Measurements from ENCODE around the gene PLK3. TPM values are rescaled to one million over a fixed set of nuclear protein-coding genes. Genes with fewer than 3 reads are reported as not detected.

PLK3 gene
- total and polyA plus RNA-seq, 4 donors = 8.9 to 21.4 (median 13.7) TPM

DNA sequence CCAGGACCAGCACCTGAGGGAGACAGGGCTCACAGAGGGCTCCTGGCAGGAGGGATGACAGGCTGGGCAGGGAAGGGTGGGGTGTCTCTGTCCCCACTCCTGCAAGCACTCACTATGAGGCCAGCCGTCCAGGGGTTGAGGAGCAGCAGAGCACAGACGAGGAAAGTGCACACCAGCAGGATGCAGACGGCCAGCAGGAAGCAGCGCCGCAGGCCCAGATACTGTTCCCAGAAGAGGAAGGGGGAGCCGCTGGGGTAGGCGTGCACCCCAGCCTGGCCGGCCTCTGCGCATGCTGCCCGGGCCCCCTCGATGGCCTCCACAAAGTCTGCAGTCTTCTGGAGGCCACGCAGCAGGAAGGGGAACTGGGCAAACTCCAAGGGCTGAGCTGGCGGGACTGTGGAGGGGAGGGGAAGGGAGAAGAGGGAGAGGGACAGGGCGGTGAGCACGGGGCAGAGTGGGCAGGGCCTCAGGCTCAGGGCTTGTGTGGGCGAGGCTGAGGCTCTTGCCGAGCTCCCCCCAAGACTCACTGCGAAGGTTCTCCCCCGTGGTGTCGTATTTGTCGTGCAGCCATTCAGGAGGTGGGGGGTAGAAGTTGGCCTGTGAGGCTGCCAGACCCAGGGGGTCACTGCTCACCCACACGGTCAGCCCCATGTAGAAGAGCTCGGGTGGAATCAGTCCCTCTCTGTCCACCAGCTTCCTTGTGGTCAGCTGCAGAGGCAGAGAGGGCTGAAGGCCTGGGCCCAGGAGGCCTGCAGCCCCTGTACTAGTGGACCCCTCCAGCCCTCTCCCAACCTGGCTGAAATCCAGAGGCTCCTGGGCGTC lies 26.4 kb downstream of the PLK3 start:
- Histone ChIP-seq H3K4me1 (ENCODE audit: control insufficient read depth, insufficient read depth, low read length) (peaks cover 9% of the 10 kb centered on the region), H3K36me3 (ENCODE audit: control insufficient read depth, insufficient read depth, low read length) (peaks cover 79% of the 10 kb centered on the region), H3K27me3 (ENCODE audit: control insufficient read depth, insufficient read depth, low read length) (no peaks in the 10 kb centered on the region), H3K9me3 (ENCODE audit: control insufficient read depth, insufficient read depth, low read length) (no peaks in the 10 kb centered on the region), H3K4me3 (ENCODE audit: low read depth, low read length) (no peak overlapping the region), H3K27ac (ENCODE audit: low read depth, low read length) (no peak overlapping the region)
- no peak for DNase-seq (ENCODE audit: low read depth in 4 of 6, low spot score in 6 of 6)
- WGBS (ENCODE audit: insufficient coverage) = 80% methylated on average over 24 of the region's 24 CpGs

DNA sequence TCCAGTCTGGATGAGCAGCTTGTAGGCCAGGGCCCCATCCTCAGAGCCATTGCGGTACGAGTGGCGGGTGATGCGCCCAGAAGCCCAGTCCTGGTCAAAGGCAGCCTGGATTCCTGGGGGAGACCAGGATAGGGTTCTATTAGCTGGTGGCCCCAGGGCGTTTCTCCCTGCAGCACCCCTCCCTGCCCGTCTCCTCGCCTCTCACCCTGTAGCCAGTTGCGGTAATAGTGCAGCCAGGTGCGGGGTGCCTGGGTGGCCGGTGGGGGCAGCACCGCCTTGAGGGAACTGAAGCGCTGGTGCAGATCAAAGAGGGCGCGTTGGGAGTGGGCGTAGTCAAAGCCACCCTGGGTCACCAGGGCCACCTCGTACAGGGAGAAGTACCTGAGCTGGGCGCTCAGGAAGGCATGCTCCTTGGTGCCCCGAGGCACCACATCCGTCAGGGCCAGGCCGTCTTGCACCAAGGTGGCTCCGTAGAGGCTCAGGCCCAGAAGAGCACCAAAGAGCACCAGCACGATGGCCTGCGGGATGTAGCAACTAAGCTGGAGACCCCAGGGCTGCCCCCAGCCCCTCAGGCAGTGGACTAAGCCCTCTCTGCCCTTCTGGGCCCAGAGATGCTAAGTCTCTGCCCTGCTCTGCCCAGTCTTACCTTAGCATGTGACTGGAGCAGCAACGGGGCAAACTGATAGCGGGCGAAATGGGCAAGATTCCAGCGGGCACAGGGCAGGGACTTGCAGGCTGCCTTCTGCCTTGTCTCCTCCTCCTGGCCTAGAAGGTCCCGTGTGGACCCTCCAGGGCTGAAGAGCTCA lies 27.2 kb downstream of the PLK3 start:
- Histone ChIP-seq H3K36me3 (ENCODE audit: control insufficient read depth, insufficient read depth, low read length) (peaks cover 81% of the 10 kb centered on the region), H3K4me1 (ENCODE audit: control insufficient read depth, insufficient read depth, low read length) (peaks cover 9% of the 10 kb centered on the region), H3K4me3 (ENCODE audit: low read depth, low read length) (no peak overlapping the region), H3K27ac (ENCODE audit: low read depth, low read length) (no peak overlapping the region), H3K27me3 (ENCODE audit: control insufficient read depth, insufficient read depth, low read length) (no peaks in the 10 kb centered on the region), H3K9me3 (ENCODE audit: control insufficient read depth, insufficient read depth, low read length) (no peaks in the 10 kb centered on the region)
- DNase-seq (ENCODE audit: low read depth in 4 of 6, low spot score in 6 of 6) = no peak
- WGBS (ENCODE audit: insufficient coverage) = 86% methylated on average over 28 of the region's 28 CpGs

DNA sequence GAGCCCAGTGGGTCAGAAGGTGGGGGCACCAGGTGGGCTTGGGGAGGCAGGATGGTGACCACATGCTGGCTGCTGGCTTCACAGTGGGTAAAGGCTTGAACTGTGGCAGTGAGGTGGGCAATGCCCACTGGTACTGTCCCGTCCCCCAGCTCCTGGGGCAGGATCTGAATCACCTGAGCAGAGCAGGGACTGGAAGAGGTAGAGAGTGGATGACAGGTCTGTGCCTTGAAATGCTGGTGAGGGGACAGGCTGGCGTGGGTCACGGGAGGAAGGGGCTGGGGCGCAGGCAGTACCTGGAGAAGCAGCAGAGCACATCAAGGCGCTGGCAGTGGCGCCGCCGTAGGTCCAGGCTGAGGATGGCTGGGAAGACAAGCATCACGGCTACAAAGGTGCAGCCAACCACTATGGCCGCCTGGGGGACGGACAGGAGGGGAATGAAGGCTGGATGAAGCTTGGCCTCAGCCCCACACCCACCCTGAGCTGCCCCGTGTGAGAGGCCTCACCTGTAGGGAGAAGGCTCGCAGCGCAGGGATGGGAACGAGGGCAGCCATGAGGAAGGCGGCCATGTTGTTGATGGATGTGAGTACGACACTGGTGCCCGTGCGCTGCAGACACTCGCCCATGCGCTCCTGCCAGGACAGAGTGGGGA lies 27.9 kb downstream of the PLK3 start:
- no peak for DNase-seq (ENCODE audit: low read depth in 4 of 6, low spot score in 6 of 6)
- H3K27ac ChIP-seq (ENCODE audit: low read depth, low read length) = no peak overlapping the region
- peaks cover 9% of the 10 kb centered on the region for H3K4me1 ChIP-seq (ENCODE audit: control insufficient read depth, insufficient read depth, low read length)
- H3K9me3 ChIP-seq (ENCODE audit: control insufficient read depth, insufficient read depth, low read length) = no peaks in the 10 kb centered on the region
- no peaks in the 10 kb centered on the region for H3K27me3 ChIP-seq (ENCODE audit: control insufficient read depth, insufficient read depth, low read length)
- peaks cover 79% of the 10 kb centered on the region for H3K36me3 ChIP-seq (ENCODE audit: control insufficient read depth, insufficient read depth, low read length)
- H3K4me3 ChIP-seq (ENCODE audit: low read depth, low read length) = no peak overlapping the region
- 96% methylated on average over 20 of the region's 21 CpGs for WGBS (ENCODE audit: insufficient coverage)

DNA sequence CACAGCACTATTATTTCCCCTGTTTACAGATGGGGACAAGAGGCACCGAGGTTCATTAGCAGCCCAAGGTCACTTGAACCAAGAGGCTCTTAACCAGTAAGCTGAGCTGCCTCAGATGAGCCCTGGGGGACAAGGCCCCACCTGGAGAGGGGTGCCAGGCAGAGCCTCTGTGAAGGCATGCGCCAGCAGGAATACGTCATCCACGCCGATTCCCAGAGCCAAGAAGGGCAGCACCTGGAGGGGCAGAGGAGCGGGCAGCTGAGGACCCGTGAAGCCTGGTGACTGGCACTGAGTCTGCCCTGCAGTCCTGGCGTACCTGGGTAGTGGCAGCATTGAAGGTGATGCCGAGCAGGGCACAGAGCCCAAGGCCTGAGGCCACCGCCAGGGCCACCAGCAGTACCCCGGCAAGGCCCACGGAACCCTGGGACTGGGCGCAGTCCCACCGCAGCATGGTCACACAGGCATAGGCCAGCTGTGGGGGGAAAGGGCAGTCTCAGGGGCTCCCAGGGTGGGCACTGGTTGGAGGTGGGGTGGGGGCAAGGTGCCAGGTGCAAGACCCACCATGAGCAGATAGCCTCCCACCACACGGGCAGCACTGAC lies 28.8 kb downstream of the PLK3 start:
- H3K4me3 ChIP-seq (ENCODE audit: low read depth, low read length) = no peak overlapping the region
- H3K27ac ChIP-seq (ENCODE audit: low read depth, low read length) = no peak overlapping the region
- WGBS (ENCODE audit: insufficient coverage) = 94% methylated on average over 15 of the region's 15 CpGs
- no peaks in the 10 kb centered on the region for H3K27me3 ChIP-seq (ENCODE audit: control insufficient read depth, insufficient read depth, low read length)
- peaks cover 9% of the 10 kb centered on the region for H3K4me1 ChIP-seq (ENCODE audit: control insufficient read depth, insufficient read depth, low read length)
- no peak for DNase-seq (ENCODE audit: low read depth in 4 of 6, low spot score in 6 of 6)
- peaks cover 80% of the 10 kb centered on the region for H3K36me3 ChIP-seq (ENCODE audit: control insufficient read depth, insufficient read depth, low read length)
- no peaks in the 10 kb centered on the region for H3K9me3 ChIP-seq (ENCODE audit: control insufficient read depth, insufficient read depth, low read length)

DNA sequence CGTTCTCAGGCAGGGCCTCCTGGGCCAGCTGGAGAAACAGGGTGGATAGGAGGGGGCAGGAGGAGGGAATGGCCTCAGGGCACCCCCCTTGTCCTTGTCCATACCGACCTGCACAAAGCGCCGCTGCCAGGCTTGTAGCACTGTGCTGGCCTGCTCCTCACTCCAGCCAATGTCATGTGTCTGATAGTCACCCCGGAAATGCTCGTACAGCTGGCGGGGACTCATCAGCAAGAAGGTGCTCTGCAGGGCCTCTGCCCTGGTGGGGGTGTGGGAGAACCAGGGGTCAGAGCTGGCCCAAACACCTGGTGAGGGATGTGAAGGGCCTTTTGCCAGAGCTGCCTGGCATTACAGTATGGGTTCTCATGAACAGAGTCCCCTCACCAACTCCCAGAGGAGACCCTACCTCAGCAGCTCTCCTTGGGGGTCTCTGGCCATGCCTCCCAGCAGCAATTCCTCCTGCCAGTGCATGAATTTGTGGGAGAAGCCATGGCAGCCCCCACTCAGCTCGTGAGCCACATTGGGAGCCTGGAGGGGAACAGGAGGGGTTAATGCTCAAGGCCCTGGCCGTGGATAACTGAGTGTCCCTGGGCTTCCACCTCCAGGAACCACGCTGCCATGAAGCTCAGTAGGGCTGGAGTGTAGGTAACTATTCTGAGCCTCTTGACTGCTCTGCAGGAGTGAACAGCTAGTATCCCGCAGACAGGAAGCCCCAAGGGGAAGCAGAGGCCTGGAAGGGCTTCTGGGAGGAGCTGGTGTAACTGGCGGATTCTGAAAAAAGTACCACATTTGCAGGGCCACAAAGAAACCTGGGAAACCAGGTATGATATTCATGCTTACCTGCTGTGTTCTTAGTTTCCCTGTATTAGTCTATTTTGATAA lies 29.6 kb downstream of the PLK3 start:
- Histone ChIP-seq H3K9me3 (ENCODE audit: control insufficient read depth, insufficient read depth, low read length) (no peaks in the 10 kb centered on the region), H3K27me3 (ENCODE audit: control insufficient read depth, insufficient read depth, low read length) (no peaks in the 10 kb centered on the region), H3K27ac (ENCODE audit: low read depth, low read length) (no peak overlapping the region), H3K36me3 (ENCODE audit: control insufficient read depth, insufficient read depth, low read length) (peaks cover 81% of the 10 kb centered on the region), H3K4me3 (ENCODE audit: low read depth, low read length) (no peak overlapping the region), H3K4me1 (ENCODE audit: control insufficient read depth, insufficient read depth, low read length) (peaks cover 9% of the 10 kb centered on the region)
- DNase-seq (ENCODE audit: low read depth in 4 of 6, low spot score in 6 of 6) = no peak
- WGBS (ENCODE audit: insufficient coverage) = 81% methylated on average over 12 of the region's 12 CpGs

DNA sequence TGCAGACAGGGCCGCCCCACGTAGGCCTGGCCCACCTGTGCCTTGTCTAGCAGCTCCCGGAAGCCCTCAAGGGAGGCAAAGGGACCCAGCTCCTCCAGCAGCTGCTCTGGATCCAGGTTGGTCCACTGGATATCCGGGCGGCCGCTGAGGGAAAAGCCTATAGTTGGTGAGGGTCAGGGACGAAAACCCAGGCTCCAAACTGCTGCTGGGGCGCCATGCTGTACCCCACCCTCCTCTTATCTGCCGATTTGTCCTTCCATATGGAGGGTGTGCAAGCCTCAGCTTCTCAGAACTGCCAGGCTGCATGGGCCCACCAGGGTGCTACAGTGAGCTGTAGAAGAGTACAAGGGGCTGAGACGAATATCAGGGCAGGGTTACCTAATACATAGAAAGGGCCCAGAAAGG lies 30.7 kb downstream of the PLK3 start:
- 85% methylated on average over 5 of the region's 10 CpGs for WGBS (ENCODE audit: insufficient coverage)
- no peak overlapping the region for H3K4me3 ChIP-seq (ENCODE audit: low read depth, low read length)
- peaks cover 12% of the 10 kb centered on the region for H3K4me1 ChIP-seq (ENCODE audit: control insufficient read depth, insufficient read depth, low read length)
- DNase-seq (ENCODE audit: low read depth in 4 of 6, low spot score in 6 of 6) = no peak
- H3K9me3 ChIP-seq (ENCODE audit: control insufficient read depth, insufficient read depth, low read length) = no peaks in the 10 kb centered on the region
- no peak overlapping the region for H3K27ac ChIP-seq (ENCODE audit: low read depth, low read length)
- peaks cover 81% of the 10 kb centered on the region for H3K36me3 ChIP-seq (ENCODE audit: control insufficient read depth, insufficient read depth, low read length)
- no peaks in the 10 kb centered on the region for H3K27me3 ChIP-seq (ENCODE audit: control insufficient read depth, insufficient read depth, low read length)

DNA sequence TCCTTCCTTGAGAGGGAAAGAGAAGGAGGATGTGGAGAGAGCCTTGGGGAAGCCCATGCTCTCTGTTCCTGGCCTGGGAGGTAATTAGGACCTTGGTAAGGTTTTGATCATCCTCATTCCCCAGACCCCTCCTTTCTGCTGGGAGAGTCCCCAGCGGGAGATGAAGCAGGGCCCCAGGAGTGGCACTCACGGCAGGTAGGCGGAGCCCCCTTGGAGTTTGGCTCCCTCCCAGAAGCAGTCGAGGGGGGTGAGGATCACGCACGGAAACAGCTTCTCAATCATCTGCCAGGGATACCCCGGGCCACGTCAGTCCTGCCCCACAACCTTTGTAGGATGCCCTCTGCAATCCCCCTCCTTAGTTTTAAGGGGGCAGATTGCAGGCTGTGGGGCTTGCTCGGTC lies 31.3 kb downstream of the PLK3 start:
- Histone ChIP-seq H3K4me3 (ENCODE audit: low read depth, low read length) (no peak overlapping the region), H3K36me3 (ENCODE audit: control insufficient read depth, insufficient read depth, low read length) (peaks cover 79% of the 10 kb centered on the region), H3K4me1 (ENCODE audit: control insufficient read depth, insufficient read depth, low read length) (peaks cover 15% of the 10 kb centered on the region), H3K27ac (ENCODE audit: low read depth, low read length) (no peak overlapping the region), H3K27me3 (ENCODE audit: control insufficient read depth, insufficient read depth, low read length) (no peaks in the 10 kb centered on the region), H3K9me3 (ENCODE audit: control insufficient read depth, insufficient read depth, low read length) (no peaks in the 10 kb centered on the region)
- no peak for DNase-seq (ENCODE audit: low read depth in 4 of 6, low spot score in 6 of 6)
- WGBS (ENCODE audit: insufficient coverage) = 36% methylated on average over 4 of the region's 9 CpGs

DNA sequence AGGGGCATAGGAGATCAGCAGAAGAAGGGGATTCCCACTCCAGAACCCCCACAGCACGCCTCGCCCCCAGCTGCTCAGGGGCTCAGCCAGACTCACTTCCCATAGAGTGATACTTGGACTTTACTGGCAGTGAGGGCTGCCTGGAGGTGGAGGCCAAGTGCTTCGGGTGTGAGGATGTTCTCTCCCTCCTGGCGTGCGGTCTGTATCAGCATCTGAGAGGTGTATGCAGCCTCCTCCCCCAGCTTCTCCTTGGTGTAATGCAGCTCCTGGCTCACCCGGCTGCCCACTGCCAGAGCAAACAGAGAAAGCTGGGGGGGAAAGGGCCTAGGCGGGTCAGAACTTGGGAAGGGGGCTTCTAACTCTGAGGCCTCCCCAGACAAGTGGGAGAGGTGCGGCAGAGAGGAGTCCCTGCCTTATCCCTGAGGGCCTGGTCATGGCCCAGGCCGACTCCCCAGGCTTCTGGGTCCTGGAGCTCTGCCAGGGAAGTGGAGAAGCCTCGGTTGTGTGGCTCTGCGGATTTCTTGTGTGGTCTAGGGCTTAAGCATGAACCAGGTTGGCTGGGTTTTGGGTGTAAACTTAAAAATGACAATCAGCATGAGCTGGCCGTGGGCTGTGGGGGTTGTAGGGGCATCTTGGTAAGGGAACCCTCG lies 32.0 kb downstream of the PLK3 start:
- Histone ChIP-seq H3K36me3 (ENCODE audit: control insufficient read depth, insufficient read depth, low read length) (peaks cover 74% of the 10 kb centered on the region), H3K27ac (ENCODE audit: low read depth, low read length) (no peak overlapping the region), H3K4me3 (ENCODE audit: low read depth, low read length) (no peak overlapping the region), H3K9me3 (ENCODE audit: control insufficient read depth, insufficient read depth, low read length) (no peaks in the 10 kb centered on the region), H3K4me1 (ENCODE audit: control insufficient read depth, insufficient read depth, low read length) (peaks cover 15% of the 10 kb centered on the region), H3K27me3 (ENCODE audit: control insufficient read depth, insufficient read depth, low read length) (no peaks in the 10 kb centered on the region)
- DNase-seq (ENCODE audit: low read depth in 4 of 6, low spot score in 6 of 6) = no peak
- 62% methylated on average over 8 of the region's 13 CpGs for WGBS (ENCODE audit: insufficient coverage)

Measured in spinal cord (tissue), 10 donors.